ENCODE results near the gene CD2AP. TPM values are rescaled to one million over a fixed set of nuclear protein-coding genes. Genes with fewer than 3 reads are reported as not detected.
"Not testable (repeated sequence)": the region's sequence is repeated elsewhere in the genome, so short reads cannot be mapped to it uniquely, and the experiment has no call there.

CD2AP gene
- total RNA-seq, 1 donor from 2014 or later, result 22.9 TPM

- no peak for DNase-seq (ENCODE audit: low spot score)
These were observed 20.2 kb upstream of the CD2AP start for GRCh38 chr6:47457370-47457769.

GRCh38 chr6:47464052-47464451, 13.5 kb upstream of the CD2AP start:
- no peak for DNase-seq (ENCODE audit: low spot score)

DNA sequence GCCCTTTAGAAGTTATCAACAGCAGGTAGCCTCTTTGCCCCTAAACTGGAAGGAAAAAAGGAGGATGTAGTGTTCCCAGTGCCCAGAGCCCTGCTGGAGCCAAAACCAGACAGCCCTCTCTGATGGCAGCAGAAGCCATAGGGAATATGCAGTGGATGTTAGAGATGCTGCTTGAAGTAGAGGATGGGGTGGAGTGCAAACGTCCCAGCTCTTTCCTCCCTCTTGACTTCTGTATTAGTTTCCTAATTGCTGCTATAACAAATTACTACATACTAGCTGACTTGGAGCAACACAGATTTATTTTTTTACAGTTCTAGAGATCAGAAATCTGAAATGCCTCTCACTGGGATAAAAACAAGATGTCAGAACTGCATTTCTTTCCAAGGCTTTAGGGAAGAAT, 12.5 kb upstream of the CD2AP start:
- no peak for DNase-seq (ENCODE audit: low spot score)

DNA sequence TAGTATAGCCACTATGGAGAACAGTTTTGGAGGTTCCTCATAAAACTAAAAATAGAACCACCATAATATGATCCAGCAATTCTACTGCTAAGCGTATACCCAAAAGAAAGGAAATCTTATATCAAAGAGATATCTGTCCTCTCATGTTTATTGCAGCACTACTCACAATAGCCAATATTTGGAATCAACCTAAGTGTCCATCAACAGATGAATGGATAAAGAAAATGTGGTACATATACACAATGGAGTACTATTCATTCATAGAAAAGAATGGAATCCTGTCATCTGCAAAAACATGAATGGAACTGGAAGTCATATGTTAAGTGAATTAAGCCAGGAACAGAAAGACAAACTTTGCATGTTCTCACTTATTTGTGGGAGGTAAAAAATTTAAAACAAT, 5.7 kb upstream of the CD2AP start:
- no peak for DNase-seq (ENCODE audit: low spot score)

DNA sequence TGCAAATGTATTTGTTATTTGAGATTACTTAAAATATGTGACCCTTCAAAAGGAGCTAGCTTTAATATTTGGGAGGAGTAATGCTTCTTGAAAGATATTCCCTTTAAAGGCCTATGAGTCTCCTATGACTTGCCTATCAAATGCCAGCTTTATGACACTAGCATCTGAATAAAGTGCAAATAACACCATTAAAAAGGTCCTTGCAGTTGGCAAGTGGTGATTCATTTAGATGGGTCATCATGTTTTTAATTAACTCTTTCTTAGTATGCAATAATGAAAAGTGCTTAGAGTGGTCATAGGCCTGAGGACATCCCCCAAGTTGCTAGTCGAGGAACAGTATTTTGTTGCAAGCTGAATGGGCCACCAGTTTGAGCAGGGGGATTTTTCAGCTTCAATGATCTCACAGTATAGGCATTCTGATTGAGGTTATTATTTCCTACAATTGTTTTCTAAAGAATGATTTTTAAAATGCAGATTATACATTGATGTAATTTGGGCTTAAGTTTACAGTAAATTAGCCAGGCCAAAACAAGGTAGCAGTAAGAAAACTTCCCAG, 3.7 kb upstream of the CD2AP start:
- no peak for DNase-seq (ENCODE audit: low spot score)

DNA sequence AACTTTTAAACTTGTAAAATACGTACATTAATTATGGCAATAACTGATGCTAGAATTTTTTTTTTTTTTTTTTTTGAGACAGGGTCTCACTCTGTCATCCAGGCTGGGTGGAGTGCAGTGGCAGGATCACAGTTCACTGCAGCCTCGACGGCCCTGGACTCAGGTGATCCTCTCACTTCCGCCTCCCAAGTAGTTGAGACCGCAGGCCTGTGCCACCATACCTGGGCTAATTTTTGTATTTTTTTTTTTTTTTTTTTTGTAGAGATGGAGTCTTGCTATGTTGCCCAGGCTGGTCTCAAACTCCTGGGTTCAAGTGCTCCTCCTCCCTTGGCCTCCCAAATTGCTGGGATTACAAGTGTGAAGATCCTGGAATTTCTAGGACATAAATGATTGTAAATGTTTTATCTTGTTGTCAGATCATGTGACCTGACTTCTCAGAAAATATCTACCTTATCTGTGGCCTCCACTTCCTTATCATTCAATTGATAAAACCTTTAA, 2.2 kb upstream of the CD2AP start:
- DNase-seq (ENCODE audit: low spot score), result no peak

DNA sequence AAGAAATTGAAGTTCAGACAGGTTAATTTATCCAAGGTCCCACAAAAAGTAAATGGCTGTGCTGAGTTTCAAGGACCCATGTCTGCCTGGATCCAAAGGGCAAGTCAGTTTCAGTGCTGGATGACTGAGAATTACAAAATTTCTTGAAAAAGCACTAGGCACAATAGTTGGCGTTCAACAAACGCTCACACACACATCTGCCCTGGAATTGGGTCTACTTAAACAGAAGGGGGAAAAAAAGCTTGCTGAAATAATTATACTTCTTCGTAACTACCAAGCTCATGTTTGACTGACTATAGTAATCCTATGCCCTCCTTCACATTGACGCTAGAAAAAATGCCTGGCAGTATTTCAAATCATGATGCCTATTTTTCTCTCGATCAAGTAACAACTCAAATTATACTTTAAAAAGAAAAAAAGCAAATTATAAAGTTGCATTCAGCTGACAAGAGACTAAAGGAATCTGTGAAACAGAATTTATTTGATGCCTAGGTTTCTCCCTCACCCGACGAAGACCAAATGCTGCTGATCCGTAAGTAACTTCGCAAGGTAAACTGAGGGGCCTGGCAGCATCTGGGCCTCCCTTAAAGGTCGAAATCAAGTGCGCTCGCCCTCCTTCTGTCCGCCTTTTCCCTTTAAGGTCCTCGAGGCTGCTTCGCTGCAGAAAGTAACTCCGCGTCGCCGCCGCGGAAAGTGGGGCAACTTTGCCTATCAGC, 650 bp upstream of the CD2AP start:
- no peak for DNase-seq (ENCODE audit: low spot score)

- DNase-seq (ENCODE audit: low spot score), result no peak
These were observed 897 bp downstream of the CD2AP start for GRCh38 chr6:47478233-47479139.

- no peak for DNase-seq (ENCODE audit: low spot score)
These were observed 1.5 kb downstream of the CD2AP start for GRCh38 chr6:47479140-47479508.

DNA sequence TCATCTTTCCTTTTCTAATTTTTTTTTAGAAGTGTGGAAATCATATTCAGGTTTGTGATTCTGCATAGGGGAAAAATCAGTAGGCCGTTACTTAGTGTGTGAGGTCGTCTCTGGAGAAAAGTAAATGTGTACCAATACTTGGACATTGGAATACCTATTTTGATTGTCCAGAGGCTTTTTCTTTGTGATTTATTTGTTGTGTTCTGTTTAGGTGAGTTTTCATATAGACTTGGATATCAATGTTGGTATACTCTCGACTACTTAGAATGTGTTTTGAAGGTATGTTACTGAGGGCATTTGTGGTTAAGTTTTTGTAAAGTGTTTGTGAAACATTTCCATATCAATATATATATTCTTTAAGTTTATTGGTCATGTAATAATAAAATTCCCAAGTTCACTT, 2.3 kb downstream of the CD2AP start:
- no peak for DNase-seq (ENCODE audit: low spot score)

GRCh38 chr6:47481213-47481612, 3.6 kb downstream of the CD2AP start:
- DNase-seq (ENCODE audit: low spot score), result not testable (repeated sequence)

GRCh38 chr6:47481806-47482205, 4.2 kb downstream of the CD2AP start:
- DNase-seq (ENCODE audit: low spot score), result no peak

- no peak for DNase-seq (ENCODE audit: low spot score)
These were observed 5.9 kb downstream of the CD2AP start for GRCh38 chr6:47483516-47483852.

GRCh38 chr6:47483853-47484546, 6.4 kb downstream of the CD2AP start:
- DNase-seq (ENCODE audit: low spot score), result no peak

DNA sequence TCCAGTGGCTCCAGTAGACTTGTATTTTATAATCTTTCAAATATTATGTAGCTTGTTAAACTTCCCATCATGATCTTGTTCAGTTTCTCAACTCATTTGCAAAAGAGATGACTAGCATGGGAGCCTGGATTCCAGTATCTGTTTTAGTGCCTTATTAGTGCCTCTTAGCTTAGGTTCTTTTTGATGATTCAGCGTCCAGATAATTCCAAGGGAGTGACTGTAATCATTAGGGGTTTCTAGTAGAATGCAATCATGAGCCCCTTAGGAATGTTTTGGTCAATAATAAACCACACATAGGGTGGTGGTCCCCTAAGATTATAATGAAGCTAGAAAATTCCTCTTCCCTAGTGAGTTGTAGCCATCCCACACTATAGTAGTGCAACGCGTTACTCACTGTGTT, 7.0 kb downstream of the CD2AP start:
- no peak for DNase-seq (ENCODE audit: low spot score)

GRCh38 chr6:47485083-47485482, 7.5 kb downstream of the CD2AP start:
- DNase-seq (ENCODE audit: low spot score), result no peak

- DNase-seq (ENCODE audit: low spot score), result no peak
These were observed 8.0 kb downstream of the CD2AP start for GRCh38 chr6:47485491-47486135.

GRCh38 chr6:47489995-47490394, 12.4 kb downstream of the CD2AP start:
- DNase-seq (ENCODE audit: low spot score), result no peak

DNA sequence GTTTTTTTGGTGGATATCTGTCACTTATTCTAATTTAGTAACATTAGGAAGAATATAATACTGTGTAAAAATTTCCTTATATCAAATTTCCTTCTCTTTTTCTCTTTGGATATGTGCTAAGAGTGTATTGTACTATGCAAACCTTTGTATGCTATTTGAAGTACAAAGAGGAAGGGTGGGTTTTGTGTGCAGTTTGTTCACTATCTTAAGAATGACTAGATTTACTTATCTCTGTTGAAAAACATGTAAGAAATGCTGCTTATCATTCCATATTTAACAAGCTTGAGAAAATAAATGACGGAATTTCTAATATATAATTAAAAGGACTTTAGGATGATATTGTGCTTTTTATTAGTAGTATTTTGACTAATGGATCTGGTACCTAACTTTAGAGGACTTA, 13.1 kb downstream of the CD2AP start:
- DNase-seq (ENCODE audit: low spot score), result no peak

DNA sequence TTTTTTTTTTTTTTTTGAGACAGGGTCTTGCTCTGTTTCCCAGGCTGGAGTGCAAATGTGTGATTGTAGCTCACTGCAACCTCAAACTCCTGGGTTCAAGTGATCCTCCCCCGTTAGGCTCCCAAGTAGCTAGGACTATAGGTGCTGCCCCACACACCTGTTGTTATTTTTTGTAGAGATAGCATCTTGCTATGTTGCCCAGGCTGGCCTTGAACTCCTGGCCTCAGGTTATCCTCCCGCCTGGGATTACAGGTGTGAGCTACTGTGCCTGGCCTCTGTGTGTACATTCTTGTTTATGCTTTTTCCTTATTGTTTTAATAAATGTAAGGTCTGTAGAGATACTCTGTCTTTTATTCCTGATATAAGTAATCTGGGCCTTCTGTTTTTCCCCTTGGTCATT, 14.8 kb downstream of the CD2AP start:
- no peak for DNase-seq (ENCODE audit: low spot score)

- DNase-seq (ENCODE audit: low spot score), result no peak
These were observed 17.6 kb downstream of the CD2AP start for GRCh38 chr6:47495207-47495606.
